Measurements from ENCODE around the gene CXorf65. TPM values are rescaled to one million over a fixed set of nuclear protein-coding genes. Genes with fewer than 3 reads are reported as not detected.

Gene CXorf65
- total RNA-seq = not detected

DNA sequence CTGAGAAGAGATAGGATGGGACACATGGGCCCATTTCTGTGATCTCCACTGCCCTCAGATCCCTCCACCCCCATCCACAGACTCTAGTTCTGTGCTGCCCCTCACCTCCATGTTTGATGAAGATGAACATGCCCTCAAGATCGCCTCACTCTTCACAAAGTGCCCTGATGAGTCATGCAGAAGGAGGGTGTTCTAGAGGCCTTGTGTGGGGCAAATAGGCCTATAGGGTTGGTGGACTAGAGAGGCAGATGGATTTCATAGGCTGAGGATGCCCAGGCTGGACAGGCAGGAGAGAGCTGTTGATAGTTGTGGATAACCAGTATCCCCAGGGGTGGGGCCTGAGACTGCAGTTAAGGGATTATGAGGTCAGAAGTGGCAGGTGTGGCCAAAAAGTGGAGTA, at the start of gene CXorf65:
TSS of gene CXorf65 (minus strand) at position 314 of the 400 bp plus-strand sequence. CDS start at position 130, 184 bp downstream.
- TF ChIP-seq, protein P1, sequence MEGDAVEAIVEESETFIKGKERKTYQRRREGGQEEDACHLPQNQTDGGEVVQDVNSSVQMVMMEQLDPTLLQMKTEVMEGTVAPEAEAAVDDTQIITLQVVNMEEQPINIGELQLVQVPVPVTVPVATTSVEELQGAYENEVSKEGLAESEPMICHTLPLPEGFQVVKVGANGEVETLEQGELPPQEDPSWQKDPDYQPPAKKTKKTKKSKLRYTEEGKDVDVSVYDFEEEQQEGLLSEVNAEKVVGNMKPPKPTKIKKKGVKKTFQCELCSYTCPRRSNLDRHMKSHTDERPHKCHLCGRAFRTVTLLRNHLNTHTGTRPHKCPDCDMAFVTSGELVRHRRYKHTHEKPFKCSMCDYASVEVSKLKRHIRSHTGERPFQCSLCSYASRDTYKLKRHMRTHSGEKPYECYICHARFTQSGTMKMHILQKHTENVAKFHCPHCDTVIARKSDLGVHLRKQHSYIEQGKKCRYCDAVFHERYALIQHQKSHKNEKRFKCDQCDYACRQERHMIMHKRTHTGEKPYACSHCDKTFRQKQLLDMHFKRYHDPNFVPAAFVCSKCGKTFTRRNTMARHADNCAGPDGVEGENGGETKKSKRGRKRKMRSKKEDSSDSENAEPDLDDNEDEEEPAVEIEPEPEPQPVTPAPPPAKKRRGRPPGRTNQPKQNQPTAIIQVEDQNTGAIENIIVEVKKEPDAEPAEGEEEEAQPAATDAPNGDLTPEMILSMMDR (IDR thresholded peaks at IDR 0.05) = no peak
- no peak for ATAC-seq (ENCODE audit: low FRiP score)
- no peak for DNase-seq (ENCODE audit: low spot score)

DNA sequence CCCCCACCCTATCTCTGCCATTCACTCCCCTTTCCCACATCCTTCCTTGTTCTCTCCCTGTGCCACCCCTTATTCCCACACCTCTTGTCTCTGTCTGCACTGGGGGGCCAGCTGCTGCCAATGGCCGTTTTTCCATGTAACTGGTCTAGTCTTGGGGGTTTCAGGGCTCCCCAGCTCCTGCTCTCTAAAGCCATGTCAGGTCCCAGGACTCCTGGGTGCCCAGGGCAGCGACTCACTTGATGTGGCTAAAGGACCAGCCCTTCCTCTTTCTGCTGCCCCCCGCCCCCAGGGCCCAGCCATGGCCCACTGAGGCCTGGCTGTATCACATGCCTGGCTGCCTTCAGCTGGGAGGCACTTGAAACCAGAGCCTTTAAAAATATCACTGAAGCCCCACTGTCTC, 48.1 kb upstream of the CXorf65 start:
- ATAC-seq (ENCODE audit: low FRiP score) (no peak), DNase-seq (ENCODE audit: low spot score) (no peak)
- TF ChIP-seq, protein P1 (IDR thresholded peaks at IDR 0.05) = no peak

DNA sequence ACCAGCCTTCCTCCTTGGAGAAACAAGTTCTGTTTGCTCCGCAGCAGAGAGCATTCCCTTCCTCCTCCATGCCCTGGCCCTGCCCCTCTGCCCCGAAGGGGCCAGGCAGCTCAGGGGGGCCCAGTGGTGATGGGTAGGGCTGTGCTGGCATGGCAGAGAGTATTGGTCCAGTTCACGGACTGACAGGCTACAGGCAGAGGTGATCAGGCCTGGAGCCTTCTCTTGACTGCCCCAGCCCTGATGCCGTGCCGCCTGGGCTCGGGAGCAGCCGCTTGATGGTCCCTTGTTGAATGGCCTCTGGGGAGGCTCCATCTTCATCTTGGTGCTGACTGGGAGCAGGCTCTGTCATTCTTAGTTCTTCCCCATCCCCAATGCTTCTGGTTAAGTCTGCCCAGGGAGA, 47.7 kb upstream of the CXorf65 start:
- TF ChIP-seq, protein P1 (IDR thresholded peaks at IDR 0.05) = no peak
- ATAC-seq (ENCODE audit: low FRiP score) (no peak), DNase-seq (ENCODE audit: low spot score) (no peak)

DNA sequence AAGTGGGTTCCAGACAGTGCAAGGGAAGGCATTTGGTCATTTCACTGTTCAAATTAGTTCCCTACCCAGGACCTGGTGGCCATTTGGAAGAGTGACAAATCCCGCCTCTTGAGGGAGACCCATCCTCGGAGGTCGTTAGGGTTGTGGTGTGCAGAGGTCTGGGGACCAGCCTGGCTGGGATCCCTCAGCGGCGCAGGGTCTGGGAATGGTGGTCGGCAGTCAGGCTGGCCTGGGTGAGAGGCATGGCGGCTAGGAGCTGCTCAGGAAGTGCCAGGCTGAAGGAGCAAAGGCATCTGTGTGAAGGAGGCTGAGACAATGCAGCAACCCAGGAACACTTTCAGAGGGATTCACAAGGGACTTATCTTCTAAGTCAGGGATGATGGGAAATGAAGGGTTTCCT, 44.8 kb upstream of the CXorf65 start:
- ATAC-seq (ENCODE audit: low FRiP score) = no peak
- TF ChIP-seq, protein P1 (IDR thresholded peaks at IDR 0.05) = no peak

DNA sequence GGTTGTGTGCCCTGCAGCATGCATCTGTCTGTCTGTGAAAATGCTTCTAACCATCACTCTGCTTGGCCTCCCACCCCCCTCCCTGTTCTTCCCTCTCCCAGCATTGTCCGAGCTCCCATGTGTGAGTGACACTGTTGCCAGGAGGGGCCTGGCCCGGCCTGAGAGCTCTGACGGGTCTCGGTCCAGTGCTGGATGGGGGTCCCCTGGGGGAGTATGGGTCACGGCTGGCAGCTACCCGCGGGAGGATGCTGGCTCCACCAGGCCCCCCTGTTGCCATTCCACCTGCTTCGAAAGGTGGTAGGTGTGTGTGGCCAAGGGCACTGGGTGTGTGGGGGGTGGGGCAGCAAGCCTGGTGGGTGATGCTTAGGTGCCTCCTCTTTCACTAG, 41.7 kb upstream of the CXorf65 start:
- TF ChIP-seq, protein P1 (IDR thresholded peaks at IDR 0.05) = no peak
- ATAC-seq (ENCODE audit: low FRiP score) (no peak), DNase-seq (ENCODE audit: low spot score) (no peak)

More for the DNA sequence above, 44.8 kb upstream of the CXorf65 start:
- DNase-seq (ENCODE audit: low spot score) = no peak

DNA sequence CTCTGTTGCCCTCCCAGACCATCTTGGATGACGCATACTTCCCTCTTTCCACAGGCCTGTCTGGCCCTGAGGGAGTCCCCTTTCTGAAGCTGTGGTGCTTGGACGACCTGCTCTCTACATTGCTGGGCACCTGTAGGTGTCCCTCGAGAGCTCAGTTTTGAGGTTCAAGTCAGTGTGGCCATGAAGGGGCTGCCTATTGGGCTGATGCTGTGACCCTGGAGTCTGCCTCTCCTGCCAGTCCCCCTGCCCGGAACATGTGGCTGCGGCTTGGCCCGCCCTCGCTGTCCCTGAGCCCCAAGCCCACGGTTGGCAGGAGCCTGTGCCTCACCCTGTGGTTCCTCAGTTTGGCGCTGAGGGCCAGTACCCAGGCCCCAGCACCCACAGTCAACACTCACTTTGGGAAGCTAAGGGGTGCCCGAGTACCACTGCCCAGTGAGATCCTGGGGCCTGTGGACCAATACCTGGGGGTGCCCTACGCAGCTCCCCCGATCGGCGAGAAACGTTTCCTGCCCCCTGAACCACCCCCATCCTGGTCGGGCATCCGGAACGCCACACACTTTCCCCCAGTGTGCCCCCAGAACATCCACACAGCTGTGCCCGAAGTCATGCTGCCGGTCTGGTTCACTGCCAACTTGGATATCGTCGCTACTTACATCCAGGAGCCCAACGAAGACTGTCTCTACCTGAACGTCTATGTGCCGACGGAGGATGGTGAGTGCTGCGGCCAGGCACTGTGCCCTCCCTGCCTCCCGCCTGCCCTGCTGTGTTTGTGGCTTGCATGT, 41.1 kb upstream of the CXorf65 start:
- ATAC-seq (ENCODE audit: low FRiP score) = no peak
- TF ChIP-seq, protein P1 (IDR thresholded peaks at IDR 0.05) = no peak

DNA sequence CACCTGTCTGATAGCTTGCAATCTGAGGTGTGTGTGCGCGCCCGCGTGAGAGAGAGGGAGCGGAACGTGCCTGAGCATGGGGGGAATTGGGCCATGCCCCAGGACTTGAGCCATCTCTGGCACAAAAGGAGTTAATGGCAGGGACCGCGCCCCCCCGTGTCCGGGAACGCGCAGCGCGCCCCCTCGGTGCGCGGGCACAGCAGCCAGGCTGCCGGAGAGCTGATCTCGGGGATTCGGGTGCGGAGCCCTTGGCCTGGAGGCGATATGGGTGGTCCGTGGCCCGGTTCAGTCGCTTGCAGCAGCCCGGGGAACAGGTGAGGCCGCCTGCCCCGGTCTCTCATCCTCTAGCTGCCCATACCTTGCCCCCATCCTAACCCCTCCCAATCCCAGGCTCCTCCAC, 38.1 kb upstream of the CXorf65 start, which contains the start of gene NLGN3:
TSS of gene NLGN3 (plus strand) at position 191 of the 400 bp plus-strand sequence. CDS start 2,909 bp downstream, outside the sequence.
- TF ChIP-seq, protein P1 (IDR thresholded peaks at IDR 0.05) = no peak
- DNase-seq (ENCODE audit: low spot score) (no peak), ATAC-seq (ENCODE audit: low FRiP score) (no peak)

More for the DNA sequence above, 41.1 kb upstream of the CXorf65 start:
- no peak for DNase-seq (ENCODE audit: low spot score)

All from omental fat pad (tissue), 4 donors.